ENCODE data around the gene SUMO2. TPM values are rescaled to one million over a fixed set of nuclear protein-coding genes. Genes with fewer than 3 reads are reported as not detected.

The SUMO2 gene
- total and polyA plus RNA-seq, 2 experiments from 2014 or later = 139 to 890 TPM

- no peak for TF ChIP-seq ZNF462 (CRISPR knock-in tag; IDR thresholded peaks at IDR 0.05)
- TF ChIP-seq, protein P1, sequence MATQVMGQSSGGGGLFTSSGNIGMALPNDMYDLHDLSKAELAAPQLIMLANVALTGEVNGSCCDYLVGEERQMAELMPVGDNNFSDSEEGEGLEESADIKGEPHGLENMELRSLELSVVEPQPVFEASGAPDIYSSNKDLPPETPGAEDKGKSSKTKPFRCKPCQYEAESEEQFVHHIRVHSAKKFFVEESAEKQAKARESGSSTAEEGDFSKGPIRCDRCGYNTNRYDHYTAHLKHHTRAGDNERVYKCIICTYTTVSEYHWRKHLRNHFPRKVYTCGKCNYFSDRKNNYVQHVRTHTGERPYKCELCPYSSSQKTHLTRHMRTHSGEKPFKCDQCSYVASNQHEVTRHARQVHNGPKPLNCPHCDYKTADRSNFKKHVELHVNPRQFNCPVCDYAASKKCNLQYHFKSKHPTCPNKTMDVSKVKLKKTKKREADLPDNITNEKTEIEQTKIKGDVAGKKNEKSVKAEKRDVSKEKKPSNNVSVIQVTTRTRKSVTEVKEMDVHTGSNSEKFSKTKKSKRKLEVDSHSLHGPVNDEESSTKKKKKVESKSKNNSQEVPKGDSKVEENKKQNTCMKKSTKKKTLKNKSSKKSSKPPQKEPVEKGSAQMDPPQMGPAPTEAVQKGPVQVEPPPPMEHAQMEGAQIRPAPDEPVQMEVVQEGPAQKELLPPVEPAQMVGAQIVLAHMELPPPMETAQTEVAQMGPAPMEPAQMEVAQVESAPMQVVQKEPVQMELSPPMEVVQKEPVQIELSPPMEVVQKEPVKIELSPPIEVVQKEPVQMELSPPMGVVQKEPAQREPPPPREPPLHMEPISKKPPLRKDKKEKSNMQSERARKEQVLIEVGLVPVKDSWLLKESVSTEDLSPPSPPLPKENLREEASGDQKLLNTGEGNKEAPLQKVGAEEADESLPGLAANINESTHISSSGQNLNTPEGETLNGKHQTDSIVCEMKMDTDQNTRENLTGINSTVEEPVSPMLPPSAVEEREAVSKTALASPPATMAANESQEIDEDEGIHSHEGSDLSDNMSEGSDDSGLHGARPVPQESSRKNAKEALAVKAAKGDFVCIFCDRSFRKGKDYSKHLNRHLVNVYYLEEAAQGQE (IDR thresholded peaks at IDR 0.05; ENCODE audit: unreplicated experiment) = no peak
Measured at GRCh38 chr17:75181110-75181509, 1.6 kb downstream of the SUMO2 start (continued).

DNA sequence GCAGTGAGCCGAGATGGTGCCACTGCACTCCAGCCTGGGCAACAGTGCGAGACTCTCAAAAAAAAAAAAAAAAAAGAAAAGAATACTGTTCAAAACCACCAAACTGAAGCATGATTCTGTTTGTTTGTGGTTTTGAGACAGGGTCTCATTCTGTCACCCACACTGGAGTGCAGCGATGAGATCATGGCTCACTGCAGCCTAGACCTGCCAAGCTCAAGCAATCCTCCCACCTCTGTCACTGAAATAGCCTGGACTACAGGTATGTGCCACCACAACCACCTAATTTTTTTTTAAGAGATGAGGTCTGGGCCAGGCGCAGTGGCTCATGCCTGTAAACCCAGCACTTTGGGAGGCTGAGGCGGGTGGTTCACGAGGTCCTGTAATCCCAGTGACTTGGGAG lies 4.3 kb downstream of the SUMO2 start:
- peaks cover 1% of the 10 kb centered on the region; the same call in 1 of the 3 replicates for H3K9me3 Mint-ChIP-seq
- no peak overlapping the region for H3K4me2 ChIP-seq
- ATAC-seq = no peak
- peaks cover 69% of the 10 kb centered on the region for H4K20me1 ChIP-seq (replicated peaks; ENCODE audit: insufficient read depth)
- peaks cover 82% of the 10 kb centered on the region for H3K36me3 Mint-ChIP-seq (ENCODE audit: low read depth)
- H3K4me1 Mint-ChIP-seq = peaks cover 11% of the 10 kb centered on the region
- H2AFZ ChIP-seq = no peak overlapping the region
- no peak overlapping the region for H3K4me3 Mint-ChIP-seq
- H3K36me3 ChIP-seq (ENCODE audit: insufficient read depth) = peaks cover 60% of the 10 kb centered on the region
- H3K4me3 ChIP-seq = no peak overlapping the region
- 0 out of 2 replicates have a peak, but pooled peaks cover 13% of the 10 kb centered on the region for H3K4me1 ChIP-seq (ENCODE audit: insufficient read depth)
- no peak for DNase-seq (ENCODE audit: low spot score)
- H3K27me3 ChIP-seq (ENCODE audit: insufficient read depth) = no peaks in the 10 kb centered on the region
- H3K9me2 ChIP-seq (ENCODE audit: insufficient read depth) = no peaks in the 10 kb centered on the region
- H3K27me3 Mint-ChIP-seq (ENCODE audit: insufficient read depth, low read depth, poor library complexity) = peaks cover 20% of the 10 kb centered on the region
- peak overlapping the region; percentile 81; the same call in 1 of the 2 replicates for H3K27ac ChIP-seq (ENCODE audit: low read depth)
- no peak overlapping the region; the same call in 1 of the 2 replicates for H3K27ac Mint-ChIP-seq
- H3F3A ChIP-seq (replicated peaks; ENCODE audit: low read depth) = peaks cover 45% of the 10 kb centered on the region
- H3K79me2 ChIP-seq (replicated peaks; ENCODE audit: insufficient read depth) = peaks cover 92% of the 10 kb centered on the region
- TF ChIP-seq, protein P2, sequence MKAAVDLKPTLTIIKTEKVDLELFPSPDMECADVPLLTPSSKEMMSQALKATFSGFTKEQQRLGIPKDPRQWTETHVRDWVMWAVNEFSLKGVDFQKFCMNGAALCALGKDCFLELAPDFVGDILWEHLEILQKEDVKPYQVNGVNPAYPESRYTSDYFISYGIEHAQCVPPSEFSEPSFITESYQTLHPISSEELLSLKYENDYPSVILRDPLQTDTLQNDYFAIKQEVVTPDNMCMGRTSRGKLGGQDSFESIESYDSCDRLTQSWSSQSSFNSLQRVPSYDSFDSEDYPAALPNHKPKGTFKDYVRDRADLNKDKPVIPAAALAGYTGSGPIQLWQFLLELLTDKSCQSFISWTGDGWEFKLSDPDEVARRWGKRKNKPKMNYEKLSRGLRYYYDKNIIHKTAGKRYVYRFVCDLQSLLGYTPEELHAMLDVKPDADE (IDR thresholded peaks at IDR 0.05) = no peak
- TF ChIP-seq, protein P3, sequence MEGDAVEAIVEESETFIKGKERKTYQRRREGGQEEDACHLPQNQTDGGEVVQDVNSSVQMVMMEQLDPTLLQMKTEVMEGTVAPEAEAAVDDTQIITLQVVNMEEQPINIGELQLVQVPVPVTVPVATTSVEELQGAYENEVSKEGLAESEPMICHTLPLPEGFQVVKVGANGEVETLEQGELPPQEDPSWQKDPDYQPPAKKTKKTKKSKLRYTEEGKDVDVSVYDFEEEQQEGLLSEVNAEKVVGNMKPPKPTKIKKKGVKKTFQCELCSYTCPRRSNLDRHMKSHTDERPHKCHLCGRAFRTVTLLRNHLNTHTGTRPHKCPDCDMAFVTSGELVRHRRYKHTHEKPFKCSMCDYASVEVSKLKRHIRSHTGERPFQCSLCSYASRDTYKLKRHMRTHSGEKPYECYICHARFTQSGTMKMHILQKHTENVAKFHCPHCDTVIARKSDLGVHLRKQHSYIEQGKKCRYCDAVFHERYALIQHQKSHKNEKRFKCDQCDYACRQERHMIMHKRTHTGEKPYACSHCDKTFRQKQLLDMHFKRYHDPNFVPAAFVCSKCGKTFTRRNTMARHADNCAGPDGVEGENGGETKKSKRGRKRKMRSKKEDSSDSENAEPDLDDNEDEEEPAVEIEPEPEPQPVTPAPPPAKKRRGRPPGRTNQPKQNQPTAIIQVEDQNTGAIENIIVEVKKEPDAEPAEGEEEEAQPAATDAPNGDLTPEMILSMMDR (conservative IDR thresholded peaks at IDR 0.05; ENCODE audit: low read depth in 2 of 2) = no peak
- TF ChIP-seq ZNF114 (CRISPR knock-in tag; IDR thresholded peaks at IDR 0.05) = no peak
- no peak for TF ChIP-seq POLR2AphosphoS5 (IDR thresholded peaks at IDR 0.05; ENCODE audit: low read depth)
- TF ChIP-seq NANOG (IDR thresholded peaks at IDR 0.05; ENCODE audit: borderline replicate concordance) = no peak

Measured in GM23338 (cell line).